K562 (cell line): ENCODE results near the gene CMTM1. TPM values are rescaled to one million over a fixed set of nuclear protein-coding genes. Genes with fewer than 3 reads are reported as not detected.

Experiments used
- ARNT ChIP-seq, 2 experiments: fragments of 450-650 bp; IDR thresholded peaks; 2 replicates each; pipeline ENCODE4 v1.6.1; 2016; ENCODE audit warnings: mild to moderate bottlenecking in 1 of 2
- ATF1 ChIP-seq, 2 experiments: fragments of 450-650 bp in 1 of 2; IDR thresholded peaks; 2 replicates each; pipeline ENCODE4 v1.6.1; 2016; ENCODE audit warnings: missing compliant biosample characterization in 1 of 2, missing genetic modification characterization in 1 of 2
- BCLAF1 ChIP-seq, 2 experiments: fragments of 450-650 bp in 1 of 2; IDR thresholded peaks; 2 replicates each; pipeline ENCODE4 v1.6.1; 2011 to 2017; ENCODE audit warnings: low read depth in 2 of 2, antibody characterized with exemption in 1 of 2, borderline replicate concordance in 1 of 2, low read length in 1 of 2, mild to moderate bottlenecking in 1 of 2, mixed read lengths in 1 of 2; ENCODE audit not compliant: control insufficient read depth in 1 of 2
- CXXC5 ChIP-seq: fragments of 250-450 bp; sonication (Bioruptor Pico); IDR thresholded peaks from 2 replicates; pipeline ENCODE4 v1.8.0; 2022; ENCODE audit warnings: inconsistent platforms, mild to moderate bottlenecking, moderate library complexity
- ERF ChIP-seq: fragments of 450-650 bp; formaldehyde crosslinking; IDR thresholded peaks from 2 replicates; pipeline ENCODE4 v1.4.0; 2020; ENCODE audit warnings: mild to moderate bottlenecking, mixed read lengths
- GABPB1 ChIP-seq: sonication (generic); formaldehyde crosslinking; IDR thresholded peaks from 2 replicates; pipeline ENCODE4 v1.8.0; 2022; ENCODE audit warnings: mild to moderate bottlenecking, missing genetic modification reagents
- MYBL2 ChIP-seq, 2 experiments: fragments of 450-650 bp in 1 of 2; sonication (generic) in 1 of 2; formaldehyde crosslinking in 1 of 2; IDR thresholded peaks; 2 replicates each; pipeline versions ENCODE4 v1.6.1 to v1.8.1; 2017 to 2022; ENCODE audit warnings: borderline replicate concordance in 1 of 2, inconsistent platforms in 1 of 2, low read depth in 1 of 2, mild to moderate bottlenecking in 1 of 2, missing genetic modification reagents in 1 of 2, moderate library complexity in 1 of 2
- MYNN ChIP-seq, 2 experiments: sonication (generic); formaldehyde crosslinking in 1 of 2; IDR thresholded peaks; 2 replicates each; pipeline versions ENCODE4 v1.5.0 to v1.6.1; 2016 to 2020; ENCODE audit warnings: antibody characterized with exemption in 1 of 2, missing genetic modification reagents in 1 of 2
- NFIC ChIP-seq: fragments of 450-650 bp; IDR thresholded peaks from 2 replicates; pipeline ENCODE4 v1.6.1; 2017; ENCODE audit warnings: mild to moderate bottlenecking, inconsistent platforms
- NR3C1 ChIP-seq: sonication (generic); formaldehyde crosslinking; IDR thresholded peaks from 2 replicates; pipeline ENCODE4 v1.8.1; 2022; ENCODE audit warnings: missing genetic modification reagents
- NRF1 ChIP-seq, 2 experiments: fragments of 450-650 bp; IDR thresholded peaks in 1 of 2; conservative IDR thresholded peaks in 1 of 2; 2 replicates each; pipeline ENCODE4 v1.6.1; 2014; ENCODE audit warnings: mild to moderate bottlenecking in 2 of 2
- POLR2AphosphoS5 ChIP-seq: IDR thresholded peaks from 2 replicates; pipeline ENCODE4 v1.6.1; 2011; ENCODE audit warnings: mild to moderate bottlenecking, low read depth, low read length, moderate library complexity; ENCODE audit not compliant: control insufficient read depth, insufficient read depth
- POLR2G ChIP-seq: fragments of 200-400 bp; formaldehyde crosslinking; IDR thresholded peaks from 2 replicates; pipeline ENCODE4 v1.6.1; 2017; ENCODE audit warnings: low read depth, mild to moderate bottlenecking, antibody characterized with exemption, low read length, moderate library complexity
- SMARCB1 ChIP-seq: IDR thresholded peaks from 2 replicates; pipeline ENCODE4 v1.6.1; 2011; ENCODE audit warnings: improper control_type of control experiment, low read depth; ENCODE audit not compliant: insufficient read length
- SP1 ChIP-seq: sonication (generic); formaldehyde crosslinking; IDR thresholded peaks from 2 replicates; pipeline ENCODE4 v1.8.1; 2022; ENCODE audit warnings: mild to moderate bottlenecking, missing genetic modification reagents
- SRF ChIP-seq, 2 experiments: fragments of 250-450, 450-650 bp in 1 of 2; sonication (Bioruptor Pico) in 1 of 2; sonication (generic) in 1 of 2; formaldehyde crosslinking; IDR thresholded peaks; 2 replicates each; pipeline versions ENCODE4 v1.5.0 to v1.5.1; 2020 to 2022; ENCODE audit warnings: mild to moderate bottlenecking in 1 of 2, missing genetic modification reagents in 1 of 2
- TAF1 ChIP-seq: IDR thresholded peaks from 2 replicates; pipeline ENCODE4 v1.6.1; 2011; ENCODE audit warnings: mild to moderate bottlenecking, low read length, moderate library complexity; ENCODE audit not compliant: insufficient read depth, control insufficient read depth, severe bottlenecking; ENCODE audit errors: extremely low read depth
- ZNF239 ChIP-seq: fragments of 250-450 bp; sonication (Bioruptor Pico); IDR thresholded peaks from 2 replicates; pipeline ENCODE4 v1.4.0; 2020; ENCODE audit warnings: mild to moderate bottlenecking
- ZNF282 ChIP-seq: sonication (generic); formaldehyde crosslinking; IDR thresholded peaks from 2 replicates; pipeline ENCODE4 v1.8.1; 2023; ENCODE audit warnings: missing genetic modification reagents
- polyA plus RNA-seq, 8 experiments: library from polyadenylated mRNA; depleted of rRNA in 4 of 8; stranded (reverse) in 5 of 8; unstranded in 3 of 8; fragments of >200 nt; fragmentation: Nextera tagmentation in 2 of 8; fragmentation: Illumina TruSeq in 1 of 8; extraction: Ambion mirVana in 2 of 8; extraction: Trizol in 1 of 8; gene quantifications; 2 replicates each; pipeline versions ENCODE4 v1.2.1 to v1.2.3, GENCODE V29; 2011 to 2014; ENCODE audit warnings: inconsistent platforms in 1 of 8, missing spikeins in 1 of 8
- total RNA-seq, 7 experiments: library from RNA; depleted of rRNA in 6 of 7; stranded (reverse); fragments of >200 nt in 6 of 7; fragmentation: Illumina TruSeq in 2 of 7; extraction: Trizol in 2 of 7; gene quantifications; 2 replicates each; pipeline versions ENCODE4 v1.2.1 to v1.2.3, GENCODE V29; 2011 to 2021; ENCODE audit warnings: low replicate concordance in 1 of 7
- TF ChIP-seq, protein P1 (sequence below): conservative IDR thresholded peaks from 2 replicates; pipeline ENCODE4 v1.6.1; 2011; ENCODE audit warnings: low read depth, mild to moderate bottlenecking, low read length; ENCODE audit not compliant: control insufficient read depth

The CMTM1 gene
- total and polyA plus RNA-seq, 9 of the 15 experiments (the other 6 are each of a cell fraction or from before 2014, with no cell fraction given) = 0.25 to 2.6 (median 1.1) TPM; not detected in 2

- TF ChIP-seq, protein P1, sequence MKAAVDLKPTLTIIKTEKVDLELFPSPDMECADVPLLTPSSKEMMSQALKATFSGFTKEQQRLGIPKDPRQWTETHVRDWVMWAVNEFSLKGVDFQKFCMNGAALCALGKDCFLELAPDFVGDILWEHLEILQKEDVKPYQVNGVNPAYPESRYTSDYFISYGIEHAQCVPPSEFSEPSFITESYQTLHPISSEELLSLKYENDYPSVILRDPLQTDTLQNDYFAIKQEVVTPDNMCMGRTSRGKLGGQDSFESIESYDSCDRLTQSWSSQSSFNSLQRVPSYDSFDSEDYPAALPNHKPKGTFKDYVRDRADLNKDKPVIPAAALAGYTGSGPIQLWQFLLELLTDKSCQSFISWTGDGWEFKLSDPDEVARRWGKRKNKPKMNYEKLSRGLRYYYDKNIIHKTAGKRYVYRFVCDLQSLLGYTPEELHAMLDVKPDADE = peak; percentile 65; the same call in 1 of the 2 replicates
- peak; percentile 37; the same call in 1 of the 2 replicates for TF ChIP-seq POLR2G
- no peak for TF ChIP-seq ZNF282
- TF ChIP-seq SRF (CRISPR knock-in tag; IDR thresholded peaks at IDR 0.05) = peak; percentile 71 to 91; a peak in 3 of 4 replicates
- 0 out of 4 replicates have a peak, but pooled peaks of 1 of the 2 experiments have one; percentile 13 for TF ChIP-seq NRF1 (conservative IDR thresholded peaks at IDR 0.05 in 1 of 2, IDR thresholded peaks at IDR 0.05 in 1 of 2)
- TF ChIP-seq POLR2AphosphoS5 = peak; percentile 83
- no peak for TF ChIP-seq MYBL2 (IDR thresholded peaks at IDR 0.05; ENCODE audit: low read depth)
- no peak for TF ChIP-seq MYBL2 (CRISPR knock-in tag; IDR thresholded peaks at IDR 0.05; ENCODE audit: borderline replicate concordance)
- TF ChIP-seq BCLAF1 (IDR thresholded peaks at IDR 0.05; ENCODE audit: borderline replicate concordance in 1 of 2, control insufficient read depth in 1 of 2, low read depth in 2 of 2, low read length in 1 of 2) = 0 out of 4 replicates have a peak, but pooled peaks of 1 of the 2 experiments have one; percentile 66
- TF ChIP-seq SMARCB1 = peak; percentile 45
- TF ChIP-seq SP1 (CRISPR knock-in tag) = peak; percentile 59; the same call in 1 of the 2 replicates
- no peak for TF ChIP-seq ERF
- TF ChIP-seq ATF1 (CRISPR knock-in tag; IDR thresholded peaks at IDR 0.05) = no peak
- peak; percentile 53; the same call in 1 of the 2 replicates for TF ChIP-seq ATF1 (tag; IDR thresholded peaks at IDR 0.05)
- TF ChIP-seq NR3C1 = no peak
- TF ChIP-seq NFIC = peak; percentile 97
- peak in 1 of 2 experiments; percentile 71; a peak in 1 of 4 replicates for TF ChIP-seq ARNT (IDR thresholded peaks at IDR 0.05)
- peak; percentile 29; the same call in 1 of the 2 replicates for TF ChIP-seq ZNF239
- peak; percentile 49 for TF ChIP-seq TAF1
- peak; percentile 86 for TF ChIP-seq GABPB1
- no peak; the same call in 1 of the 2 replicates for TF ChIP-seq MYNN (IDR thresholded peaks at IDR 0.05)
- TF ChIP-seq MYNN (CRISPR knock-in tag; IDR thresholded peaks at IDR 0.05) = no peak
- peak; percentile 26; the same call in 1 of the 2 replicates for TF ChIP-seq CXXC5
These were observed 49.2 kb upstream of the CMTM1 start (continued) for GRCh38 chr16:66516808-66517585.
